Type B pancreatic cell (in vitro differentiated cells): ENCODE measurements around the gene TMCC1. TPM values are rescaled to one million over a fixed set of nuclear protein-coding genes. Genes with fewer than 3 reads are reported as not detected.

Source experiments
- DNase-seq: peaks from one replicate; pipeline ENCODE4 v3.0.0; 2021; ENCODE audit warnings: mixed read lengths; ENCODE audit not compliant: unreplicated experiment; ENCODE audit errors: extremely low spot score
- H3K27ac Mint-ChIP-seq: 2 replicates; pipeline ENCODE4 v1.8.0; 2021; ENCODE audit warnings: mild to moderate bottlenecking, mixed read lengths
- H3K27me3 Mint-ChIP-seq: 2 replicates; pipeline ENCODE4 v1.8.0; 2021; ENCODE audit warnings: mixed read lengths
- H3K36me3 Mint-ChIP-seq: 2 replicates; pipeline ENCODE4 v1.8.0; 2021; ENCODE audit warnings: mixed read lengths
- H3K4me1 Mint-ChIP-seq: one replicate; pipeline ENCODE4 v1.8.0; 2021; ENCODE audit warnings: mixed read lengths; ENCODE audit not compliant: unreplicated experiment
- H3K4me3 Mint-ChIP-seq: 2 replicates; pipeline ENCODE4 v1.8.0; 2021; ENCODE audit warnings: mild to moderate bottlenecking, mixed read lengths
- H3K9me3 Mint-ChIP-seq: 2 replicates; pipeline ENCODE4 v1.8.0; 2021; ENCODE audit warnings: mixed read lengths
- CTCF ChIP-seq: fragments of 200-600 bp; sonication (generic); conservative IDR thresholded peaks from 2 replicates; pipeline ENCODE4 v1.5.0; 2021; ENCODE audit warnings: antibody characterized with exemption, mild to moderate bottlenecking
- total RNA-seq: library from RNA; stranded (reverse); gene quantifications from 2 replicates; pipeline ENCODE4 v1.2.1, GENCODE V29; 2021; ENCODE audit warnings: low replicate concordance

Gene TMCC1
- total RNA-seq, 1 donor from 2014 or later = 46.9 TPM

GRCh38 chr3:129827765-129828164 lies 65.7 kb downstream of the TMCC1 start:
- Mint-ChIP-seq H3K9me3 (no peaks in the 10 kb centered on the region), H3K36me3 (peaks cover 7% of the 10 kb centered on the region), H3K4me1 (peaks cover 16% of the 10 kb centered on the region), H3K4me3 (no peak overlapping the region), H3K27me3 (no peaks in the 10 kb centered on the region), H3K27ac (no peak overlapping the region)
- no peak for DNase-seq
- TF ChIP-seq CTCF = no peak

- H3K9me3 Mint-ChIP-seq = no peaks in the 10 kb centered on the region
- no peak overlapping the region for H3K4me3 Mint-ChIP-seq
- DNase-seq = no peak
- H3K27me3 Mint-ChIP-seq = no peaks in the 10 kb centered on the region
- peaks cover 12% of the 10 kb centered on the region for H3K4me1 Mint-ChIP-seq
- TF ChIP-seq CTCF = peak; percentile 85
- peak overlapping the region; percentile 8 for H3K27ac Mint-ChIP-seq
- H3K36me3 Mint-ChIP-seq = peaks cover 7% of the 10 kb centered on the region
Measured at GRCh38 chr3:129824926-129825541, 68.5 kb downstream of the TMCC1 start.

DNA sequence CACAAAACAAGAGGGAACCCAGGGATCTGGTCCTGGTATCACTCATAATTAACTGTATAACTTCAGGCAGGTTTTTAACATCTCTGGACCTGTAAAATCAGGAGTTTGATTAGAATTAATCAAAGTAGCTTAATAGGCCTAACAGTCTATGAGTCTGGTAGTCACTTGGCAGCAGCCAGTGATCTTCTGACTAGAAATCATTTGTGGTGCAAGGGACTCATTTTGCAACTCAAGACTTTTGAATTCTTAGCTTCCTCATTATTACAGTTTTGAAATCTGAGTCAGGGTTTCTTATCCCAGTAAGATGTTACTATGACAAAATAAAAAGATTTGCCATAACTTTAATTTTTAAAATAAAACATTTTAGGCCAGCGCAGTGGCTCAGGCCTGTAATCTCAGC lies 70.8 kb downstream of the TMCC1 start:
- Mint-ChIP-seq H3K4me1 (peaks cover 5% of the 10 kb centered on the region), H3K36me3 (peaks cover 12% of the 10 kb centered on the region), H3K4me3 (no peak overlapping the region), H3K9me3 (no peaks in the 10 kb centered on the region), H3K27ac (no peak overlapping the region), H3K27me3 (no peaks in the 10 kb centered on the region)
- DNase-seq = no peak
- no peak for TF ChIP-seq CTCF

- Mint-ChIP-seq H3K36me3 (peaks cover 9% of the 10 kb centered on the region), H3K4me1 (peaks cover 5% of the 10 kb centered on the region), H3K4me3 (no peak overlapping the region), H3K27me3 (no peaks in the 10 kb centered on the region), H3K9me3 (no peaks in the 10 kb centered on the region), H3K27ac (no peak overlapping the region)
- no peak for DNase-seq
- no peak for TF ChIP-seq CTCF
Measured at GRCh38 chr3:129822241-129822640, 71.3 kb downstream of the TMCC1 start.

DNA sequence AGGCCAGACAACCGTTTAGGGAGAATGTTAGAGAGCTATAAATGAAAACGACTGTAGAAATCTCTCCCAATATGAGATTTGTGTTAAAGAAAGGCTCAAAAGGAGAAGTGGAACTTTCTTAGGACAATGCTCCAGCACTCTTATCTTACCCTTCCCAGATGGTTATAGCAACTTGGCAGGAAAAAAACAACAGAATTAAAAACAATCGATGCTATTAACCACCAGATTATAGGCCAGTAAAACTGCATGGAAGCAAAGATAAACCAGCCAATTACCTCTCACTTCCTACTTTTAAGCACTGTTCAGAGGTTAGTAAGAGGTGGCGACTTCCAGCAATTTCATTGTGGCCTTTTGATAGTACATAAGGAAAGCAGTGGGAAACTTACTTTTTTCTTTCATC lies 72.9 kb downstream of the TMCC1 start:
- DNase-seq = no peak
- peaks cover 16% of the 10 kb centered on the region for H3K36me3 Mint-ChIP-seq
- TF ChIP-seq CTCF = no peak
- no peaks in the 10 kb centered on the region for H3K9me3 Mint-ChIP-seq
- H3K27ac Mint-ChIP-seq = no peak overlapping the region
- no peaks in the 10 kb centered on the region for H3K27me3 Mint-ChIP-seq
- peaks cover 5% of the 10 kb centered on the region for H3K4me1 Mint-ChIP-seq
- H3K4me3 Mint-ChIP-seq = no peak overlapping the region

GRCh38 chr3:129812589-129812988 lies 80.9 kb downstream of the TMCC1 start:
- peaks cover 29% of the 10 kb centered on the region for H3K36me3 Mint-ChIP-seq
- DNase-seq = no peak
- H3K27ac Mint-ChIP-seq = no peak overlapping the region
- no peaks in the 10 kb centered on the region for H3K27me3 Mint-ChIP-seq
- no peak for TF ChIP-seq CTCF
- H3K9me3 Mint-ChIP-seq = peaks cover 4% of the 10 kb centered on the region
- peaks cover 3% of the 10 kb centered on the region for H3K4me1 Mint-ChIP-seq
- no peak overlapping the region for H3K4me3 Mint-ChIP-seq
